Fibroblast of lung (primary cell): ENCODE results near the gene CCDC50. TPM values are rescaled to one million over a fixed set of nuclear protein-coding genes. Genes with fewer than 3 reads are reported as not detected.
A peak's percentile ranks its signal among the peaks of the same experiment; 100 is the strongest.

Source experiments
- DNase-seq, 2 donors: peaks; one replicate each; pipeline versions ENCODE4 v3.0.0 to v3.0.0-alpha.2; 2010; ENCODE audit warnings: low read depth in 2 of 2
- H2AFZ ChIP-seq: 2 replicates; pipeline ENCODE4 v1.5.1; 2012; ENCODE audit warnings: low read length, control low read depth, inconsistent platforms
- H3K27ac ChIP-seq: 2 replicates; pipeline ENCODE4 v1.5.1; 2011; ENCODE audit warnings: low read length, control low read depth; ENCODE audit not compliant: insufficient read depth
- H3K27me3 ChIP-seq: 2 replicates; pipeline ENCODE4 v1.5.1; 2011; ENCODE audit warnings: mild to moderate bottlenecking, low read length; ENCODE audit not compliant: control insufficient read depth, insufficient read depth
- H3K36me3 ChIP-seq: 2 replicates; pipeline ENCODE4 v1.5.1; 2011; ENCODE audit warnings: low read length; ENCODE audit not compliant: control insufficient read depth, insufficient read depth
- H3K4me1 ChIP-seq: 2 replicates; pipeline ENCODE4 v1.5.1; 2011; ENCODE audit warnings: low read length; ENCODE audit not compliant: control insufficient read depth, insufficient read depth; ENCODE audit errors: extremely low read depth
- H3K4me2 ChIP-seq: 2 replicates; pipeline ENCODE4 v1.5.1; 2011; ENCODE audit warnings: low read length, control low read depth; ENCODE audit not compliant: insufficient read depth; ENCODE audit errors: extremely low read depth
- H3K4me3 ChIP-seq, 4 experiments: fragments of 200-600 bp in 1 of 4; sonication (generic) in 1 of 4; replicated peaks in 1 of 4; 2 replicates each; pipeline ENCODE4 v1.5.1; 2011 to 2016; ENCODE audit warnings: low read length in 4 of 4, low read depth in 3 of 4, mild to moderate bottlenecking in 3 of 4, control low read depth in 2 of 4, inconsistent platforms in 1 of 4, mixed read lengths in 1 of 4; ENCODE audit not compliant: insufficient read depth in 1 of 4; ENCODE audit errors: control extremely low read depth in 1 of 4
- H3K79me2 ChIP-seq: 2 replicates; pipeline ENCODE4 v1.5.1; 2012; ENCODE audit warnings: mild to moderate bottlenecking, low read length, inconsistent platforms; ENCODE audit not compliant: control insufficient read depth, insufficient read depth
- H3K9ac ChIP-seq: 2 replicates; pipeline ENCODE4 v1.5.1; 2011; ENCODE audit warnings: mild to moderate bottlenecking, low read length, control low read depth; ENCODE audit not compliant: insufficient read depth
- H3K9me3 ChIP-seq: 2 replicates; pipeline ENCODE4 v1.5.1; 2012; ENCODE audit warnings: low read depth, low read length; ENCODE audit not compliant: control insufficient read depth, insufficient read depth
- H4K20me1 ChIP-seq: 2 replicates; pipeline ENCODE4 v1.5.1; 2011; ENCODE audit warnings: low read length; ENCODE audit not compliant: control insufficient read depth, insufficient read depth; ENCODE audit errors: extremely low read depth
- EZH2 ChIP-seq: IDR thresholded peaks from 2 replicates; pipeline ENCODE4 v1.5.1; 2012; ENCODE audit warnings: low read length, control low read depth, mild to moderate bottlenecking; ENCODE audit errors: missing control alignments
- polyA plus RNA-seq, 2 donors: library from polyadenylated mRNA; depleted of rRNA in 1 of 2; stranded (reverse) in 1 of 2; unstranded in 1 of 2; fragments of >200 nt; gene quantifications; 2 replicates each; pipeline ENCODE4 v1.2.1, GENCODE V29; 2011 to 2012; ENCODE audit warnings: missing spikeins in 1 of 2
- total RNA-seq: library from RNA; depleted of rRNA; stranded (reverse); fragments of >200 nt; gene quantifications from 2 replicates; pipeline ENCODE4 v1.2.1, GENCODE V29; 2014
- TF ChIP-seq, protein P1 (sequence below), 2 donors: IDR thresholded peaks in 1 of 2; conservative IDR thresholded peaks in 1 of 2; 1 replicate in 1 of 2; 2 replicates in 1 of 2; pipeline ENCODE4 v1.5.1; 2011 to 2012; ENCODE audit warnings: low read length in 2 of 2, control low read depth in 1 of 2, inconsistent platforms in 1 of 2, low read depth in 1 of 2, mild to moderate bottlenecking in 1 of 2

Gene CCDC50
- total and polyA plus RNA-seq, 2 donors (not counting 1 experiment from before 2014, with no cell fraction given), result 109 to 114 TPM

DNA sequence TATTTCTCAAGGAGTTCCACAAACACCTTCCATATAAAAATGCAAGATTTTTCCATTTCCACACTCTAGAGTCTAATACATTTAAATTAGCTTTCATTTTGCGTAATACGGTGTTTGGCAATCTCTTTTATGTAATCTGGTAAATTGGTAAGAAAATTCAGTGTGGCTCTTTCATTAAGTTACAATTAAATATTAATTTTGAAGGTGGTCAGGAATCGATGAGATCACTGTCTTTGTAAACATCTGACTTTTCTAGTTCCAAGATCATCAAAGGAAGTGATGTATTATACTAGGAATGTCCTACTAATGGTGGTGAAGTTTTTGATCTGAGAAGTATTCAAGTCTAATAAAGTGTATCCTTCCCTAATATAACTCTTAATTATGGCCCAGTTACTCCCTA lies 2.2 kb downstream of the CCDC50 start:
- H3K27ac ChIP-seq, result peak overlapping the region; percentile 94
- TF ChIP-seq, protein P1, sequence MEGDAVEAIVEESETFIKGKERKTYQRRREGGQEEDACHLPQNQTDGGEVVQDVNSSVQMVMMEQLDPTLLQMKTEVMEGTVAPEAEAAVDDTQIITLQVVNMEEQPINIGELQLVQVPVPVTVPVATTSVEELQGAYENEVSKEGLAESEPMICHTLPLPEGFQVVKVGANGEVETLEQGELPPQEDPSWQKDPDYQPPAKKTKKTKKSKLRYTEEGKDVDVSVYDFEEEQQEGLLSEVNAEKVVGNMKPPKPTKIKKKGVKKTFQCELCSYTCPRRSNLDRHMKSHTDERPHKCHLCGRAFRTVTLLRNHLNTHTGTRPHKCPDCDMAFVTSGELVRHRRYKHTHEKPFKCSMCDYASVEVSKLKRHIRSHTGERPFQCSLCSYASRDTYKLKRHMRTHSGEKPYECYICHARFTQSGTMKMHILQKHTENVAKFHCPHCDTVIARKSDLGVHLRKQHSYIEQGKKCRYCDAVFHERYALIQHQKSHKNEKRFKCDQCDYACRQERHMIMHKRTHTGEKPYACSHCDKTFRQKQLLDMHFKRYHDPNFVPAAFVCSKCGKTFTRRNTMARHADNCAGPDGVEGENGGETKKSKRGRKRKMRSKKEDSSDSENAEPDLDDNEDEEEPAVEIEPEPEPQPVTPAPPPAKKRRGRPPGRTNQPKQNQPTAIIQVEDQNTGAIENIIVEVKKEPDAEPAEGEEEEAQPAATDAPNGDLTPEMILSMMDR (conservative IDR thresholded peaks at IDR 0.05 in 1 of 2, IDR thresholded peaks at IDR 0.05 in 1 of 2; ENCODE audit: low read depth in 1 of 2, low read length in 2 of 2), result no peak
- TF ChIP-seq EZH2, result no peak
- peaks cover 10% of the 10 kb centered on the region for H3K4me1 ChIP-seq

DNA sequence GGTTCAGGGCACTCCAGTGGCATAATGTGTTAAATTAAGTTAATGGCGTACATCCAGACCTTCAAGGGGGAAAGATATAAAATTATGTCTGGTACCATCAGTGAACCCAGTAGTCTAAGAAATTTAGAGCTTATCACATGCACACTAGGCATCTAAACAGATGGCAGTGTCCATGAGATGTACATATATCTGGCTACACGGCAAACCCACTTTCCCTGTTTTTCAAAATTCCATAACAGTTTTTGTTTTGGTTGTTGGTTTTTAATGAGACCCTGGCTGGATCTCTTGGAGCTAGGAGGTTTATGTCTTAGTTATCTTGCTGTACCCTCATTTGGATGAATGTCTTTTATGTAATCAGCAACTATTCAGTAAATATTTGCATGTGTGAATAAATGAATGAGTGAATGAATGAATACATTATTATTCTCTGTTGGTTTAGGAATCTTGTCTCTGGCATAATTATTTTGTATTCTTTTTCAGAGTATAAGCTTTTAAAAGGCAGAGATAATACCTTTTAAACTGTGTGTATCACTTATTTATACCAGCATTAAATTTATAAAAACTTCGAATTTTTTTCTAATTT lies 4.2 kb downstream of the CCDC50 start:
- Histone ChIP-seq H4K20me1 (no peaks in the 10 kb centered on the region), H3K4me2 (peak overlapping the region; percentile 23), H2AFZ (no peak overlapping the region), H3K79me2 (peaks cover 88% of the 10 kb centered on the region), H3K36me3 (no peaks in the 10 kb centered on the region), H3K4me3 (no peak overlapping the region), H3K27me3 (no peaks in the 10 kb centered on the region), H3K27ac (no peak overlapping the region), H3K9ac (no peak overlapping the region), H3K4me1 (peaks cover 8% of the 10 kb centered on the region), H3K9me3 (no peaks in the 10 kb centered on the region)
- TF ChIP-seq, protein P1 (conservative IDR thresholded peaks at IDR 0.05 in 1 of 2, IDR thresholded peaks at IDR 0.05 in 1 of 2; ENCODE audit: low read depth in 1 of 2, low read length in 2 of 2), result no peak
- no peak for DNase-seq

More for the DNA sequence above, 2.2 kb downstream of the CCDC50 start:
- peak overlapping the region; percentile 62 to 91 (median 78) for H3K4me3 ChIP-seq
- no peak overlapping the region for H3K9ac ChIP-seq
- no peaks in the 10 kb centered on the region for H3K36me3 ChIP-seq
- peaks cover 75% of the 10 kb centered on the region for H3K79me2 ChIP-seq
- no peaks in the 10 kb centered on the region for H3K9me3 ChIP-seq
- no peaks in the 10 kb centered on the region for H3K27me3 ChIP-seq
- H2AFZ ChIP-seq, result no peak overlapping the region
- peak; percentile 32 to 73 for DNase-seq
- no peaks in the 10 kb centered on the region for H4K20me1 ChIP-seq
- H3K4me2 ChIP-seq, result peak overlapping the region; percentile 88

DNA sequence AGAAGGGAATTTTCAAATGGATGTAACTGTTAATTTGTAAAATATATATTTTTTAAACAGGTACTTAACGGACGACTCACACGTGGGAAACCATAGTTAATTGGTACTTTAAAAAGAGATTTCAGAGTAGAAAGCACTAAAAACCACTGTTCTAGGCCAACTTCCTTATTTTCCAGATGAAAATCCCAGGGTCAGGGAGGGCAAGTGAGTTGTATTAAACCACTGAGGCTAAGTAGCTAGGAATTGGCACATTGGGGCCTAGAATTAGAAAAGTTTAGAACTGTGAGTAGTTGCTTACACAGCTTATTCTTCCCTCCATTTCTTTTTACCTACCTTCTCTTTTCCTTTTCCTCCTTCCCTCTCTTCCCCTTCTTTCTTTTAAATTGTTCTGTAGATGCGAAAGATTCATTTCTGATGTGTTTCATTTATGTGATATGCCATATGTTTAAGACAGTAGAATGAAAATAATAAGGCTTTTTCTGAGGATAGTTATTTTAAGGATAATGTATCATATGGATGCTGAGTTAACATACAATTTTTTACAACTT lies 5.2 kb downstream of the CCDC50 start:
- no peak overlapping the region for H3K9ac ChIP-seq
- DNase-seq, result no peak
- no peak for TF ChIP-seq EZH2
- TF ChIP-seq, protein P1 (conservative IDR thresholded peaks at IDR 0.05 in 1 of 2, IDR thresholded peaks at IDR 0.05 in 1 of 2; ENCODE audit: low read depth in 1 of 2, low read length in 2 of 2), result no peak
- no peak overlapping the region for H3K4me3 ChIP-seq
- no peaks in the 10 kb centered on the region for H3K9me3 ChIP-seq
- H3K36me3 ChIP-seq, result no peaks in the 10 kb centered on the region
- peaks cover 93% of the 10 kb centered on the region for H3K79me2 ChIP-seq
- H3K27me3 ChIP-seq, result no peaks in the 10 kb centered on the region
- peaks cover 6% of the 10 kb centered on the region for H3K4me1 ChIP-seq
- no peak overlapping the region for H2AFZ ChIP-seq
- H3K27ac ChIP-seq, result no peak overlapping the region
- H4K20me1 ChIP-seq, result no peaks in the 10 kb centered on the region
- no peak overlapping the region for H3K4me2 ChIP-seq
